PC-3 (cell line): ENCODE results near the gene BLTP3A. TPM values are rescaled to one million over a fixed set of nuclear protein-coding genes. Genes with fewer than 3 reads are reported as not detected.
A peak's percentile ranks its signal among the peaks of the same experiment; 100 is the strongest.

Experiments
- ATAC-seq: fragments of 200-7000 bp; cut with Tn5 transposase; 2 replicates; pipeline ENCODE4 v1.9.1; 2020; ENCODE audit warnings: mild to moderate bottlenecking, moderate library complexity
- BruUV-seq: library from RNA; stranded (reverse); fragments of 400-500 nt; replicated peaks from 2 replicates; lab custom pipeline; 2021; lab: Mats Ljungman, UMichigan
- CTCF ChIA-PET: fragments of 300-600 bp; sonication (Branson Sonifier 250); formaldehyde crosslinking; loops from one replicate; lab custom pipeline; 2022; ENCODE audit warnings: antibody characterized with exemption; lab: Charles Lee
- POLR2A ChIA-PET: fragments of 300-600 bp; sonication (Branson Sonifier 250); formaldehyde crosslinking; loops from one replicate; lab custom pipeline; 2022; ENCODE audit warnings: antibody characterized with exemption; ENCODE audit not compliant: unreplicated experiment; lab: Charles Lee
- DNase-seq: peaks from one replicate; pipeline ENCODE4 v3.0.0-alpha.2; 2015
- H2AFZ ChIP-seq: fragments of 300-600 bp; sonication (generic); 2 replicates; pipeline ENCODE4 v1.6.0; 2016; ENCODE audit warnings: antibody characterized with exemption, low read length
- H3F3A ChIP-seq: fragments of 300-600 bp; sonication (generic); one replicate; pipeline ENCODE4 v1.6.0; 2017; ENCODE audit warnings: antibody characterized with exemption, low read length, control low read depth, mild to moderate bottlenecking; ENCODE audit not compliant: unreplicated experiment
- H3K27ac ChIP-seq: fragments of 300-600 bp; sonication (generic); 2 replicates; pipeline ENCODE4 v1.5.1; 2016; ENCODE audit warnings: mild to moderate bottlenecking, low read length
- H3K27me3 ChIP-seq: fragments of 300-600 bp; sonication (generic); 2 replicates; pipeline ENCODE4 v1.6.1; 2016; ENCODE audit warnings: low read length, mixed read lengths
- H3K36me3 ChIP-seq: fragments of 300-600 bp; sonication (generic); 2 replicates; pipeline ENCODE4 v1.6.1; 2016; ENCODE audit warnings: low read depth, mixed run types, low read length, mixed read lengths
- H3K4me1 ChIP-seq: fragments of 300-600 bp; sonication (generic); 2 replicates; pipeline ENCODE4 v1.5.1; 2016; ENCODE audit warnings: low read length; ENCODE audit not compliant: insufficient read depth
- H3K4me2 ChIP-seq: fragments of 300-600 bp; sonication (generic); 2 replicates; pipeline ENCODE4 v1.6.0; 2016; ENCODE audit warnings: low read length
- H3K4me3 ChIP-seq: fragments of 300-600 bp; sonication (generic); 2 replicates; pipeline ENCODE4 v1.5.1; 2016; ENCODE audit warnings: mild to moderate bottlenecking, low read length, mixed read lengths
- H3K79me2 ChIP-seq: fragments of 300-600 bp; sonication (generic); 2 replicates; pipeline ENCODE4 v1.6.1; 2017; ENCODE audit warnings: low read length, mixed read lengths
- H3K9ac ChIP-seq: fragments of 300-600 bp; sonication (generic); 2 replicates; pipeline ENCODE4 v1.6.0; 2016; ENCODE audit warnings: mild to moderate bottlenecking, low read length
- H3K9me2 ChIP-seq: fragments of 300-600 bp; sonication (generic); replicated peaks from 2 replicates; pipeline ENCODE4 v1.6.1; 2016; ENCODE audit warnings: mixed run types, low read length, mixed read lengths
- H3K9me3 ChIP-seq: fragments of 300-600 bp; sonication (generic); 2 replicates; pipeline ENCODE4 v1.6.1; 2016; ENCODE audit warnings: low read length, mixed read lengths
- H4K20me1 ChIP-seq: fragments of 300-600 bp; sonication (generic); 2 replicates; pipeline ENCODE4 v1.6.1; 2016; ENCODE audit warnings: low read length, mixed read lengths
- CTCF ChIP-seq: fragments of 300-600 bp; sonication (generic); conservative IDR thresholded peaks from 2 replicates; pipeline ENCODE4 v1.5.1; 2017; ENCODE audit warnings: antibody characterized with exemption, low read depth, mild to moderate bottlenecking, low read length
- EZH2 ChIP-seq: fragments of 300-600 bp; sonication (generic); IDR thresholded peaks from one replicate; pipeline ENCODE4 v1.6.1; 2017; ENCODE audit warnings: antibody characterized with exemption, mild to moderate bottlenecking, low read length; ENCODE audit not compliant: unreplicated experiment
- EZH2phosphoT487 ChIP-seq: fragments of 300-600 bp; sonication (generic); IDR thresholded peaks from 2 replicates; pipeline ENCODE4 v1.6.1; 2018; ENCODE audit warnings: mild to moderate bottlenecking, antibody characterized with exemption, low read length, borderline replicate concordance
- intact Hi-C: fragments of 100-400 bp; cut with micrococcal nuclease; formaldehyde crosslinking; loops from 2 replicates; pipeline ENCODE4 v1.9.0; 2023
- total RNA-seq: library from RNA; depleted of rRNA; stranded (reverse); fragments of >200 nt; gene quantifications from 2 replicates; pipeline ENCODE4 v1.2.3, GENCODE V29; 2014

The BLTP3A gene
- total RNA-seq, 1 experiment from 2014 or later = 10.6 TPM

- H3K9me2 ChIP-seq = no peaks in the 10 kb centered on the region
- DNase-seq (peak; percentile 65), ATAC-seq (peak; percentile 17)
- peak overlapping the region; percentile 95 for H2AFZ ChIP-seq
- CTCF ChIA-PET = interaction anchor here (0.6 kb wide), 2 partner anchors 93 to 457 kb away, joined by 3 to 4 read pairs; no protein-coding TSS in a partner anchor
- peak overlapping the region; percentile 86 for H3K4me3 ChIP-seq
- peaks cover 57% of the 10 kb centered on the region for H3K79me2 ChIP-seq
- no peaks in the 10 kb centered on the region for H3K36me3 ChIP-seq
- H3K9ac ChIP-seq = peak overlapping the region; percentile 84
- intact Hi-C loops = loop anchor here (5.0 kb wide), 1 partner anchor 349 kb away; the partner anchor contains the start of gene TCP11
- H3K4me2 ChIP-seq = peak overlapping the region; percentile 92
- TF ChIP-seq CTCF (no peak), EZH2 (no peak), EZH2phosphoT487 (no peak)
- H3K9me3 ChIP-seq = no peaks in the 10 kb centered on the region
- no peaks in the 10 kb centered on the region for H3F3A ChIP-seq
- 0 out of 2 replicates have a peak, but pooled peaks cover 6% of the 10 kb centered on the region for H4K20me1 ChIP-seq
- H3K4me1 ChIP-seq = peaks cover 25% of the 10 kb centered on the region
- H3K27me3 ChIP-seq = no peaks in the 10 kb centered on the region
- H3K27ac ChIP-seq = peak overlapping the region; percentile 41
- POLR2A ChIA-PET = interaction anchor here (0.7 kb wide), 1 partner anchor 22 kb away, joined by 3 read pairs; no protein-coding TSS in a partner anchor
- no TSS peak for BruUV-seq
Measured at GRCh38 chr6:34792605-34793500, 970 bp downstream of the BLTP3A start.

GRCh38 chr6:34793877-34794276, 2.0 kb downstream of the BLTP3A start:
- POLR2A ChIA-PET = no interaction called here
- no peak overlapping the region for H3K27ac ChIP-seq
- no peaks in the 10 kb centered on the region for H3K9me3 ChIP-seq
- no peaks in the 10 kb centered on the region for H3K36me3 ChIP-seq
- no TSS peak for BruUV-seq
- DNase-seq (no peak), ATAC-seq (no peak)
- intact Hi-C loops = loop anchor here (5.0 kb wide), 1 partner anchor 348 kb away; the partner anchor contains the start of gene TCP11
- no peaks in the 10 kb centered on the region for H3K27me3 ChIP-seq
- TF ChIP-seq EZH2phosphoT487 (no peak), EZH2 (no peak), CTCF (no peak)
- H2AFZ ChIP-seq = no peak overlapping the region
- CTCF ChIA-PET = no interaction called here
- 0 out of 2 replicates have a peak, but pooled peaks cover 6% of the 10 kb centered on the region for H4K20me1 ChIP-seq
- H3K4me2 ChIP-seq = peak overlapping the region; percentile 92
- peaks cover 25% of the 10 kb centered on the region for H3K4me1 ChIP-seq
- H3K79me2 ChIP-seq = peaks cover 67% of the 10 kb centered on the region
- H3K4me3 ChIP-seq = peak overlapping the region; percentile 86; the same call in 1 of the 2 replicates
- no peak overlapping the region for H3K9ac ChIP-seq
- H3K9me2 ChIP-seq = no peaks in the 10 kb centered on the region
- no peaks in the 10 kb centered on the region for H3F3A ChIP-seq
